Liver (tissue), 3 donors: ENCODE results near the gene MAPK4.

Experiments used
- CTCF ChIP-seq: fragments of 150-350 bp; IDR thresholded peaks from 2 replicates; pipeline ENCODE4 v1.5.1; 2017; ENCODE audit warnings: improper control_type of control experiment, low read depth, low read length; ENCODE audit not compliant: missing input control
- TAF1 ChIP-seq: conservative IDR thresholded peaks from 2 replicates; pipeline ENCODE4 v1.6.1; 2016; ENCODE audit warnings: antibody characterized with exemption, mild to moderate bottlenecking
- TF ChIP-seq, protein P1 (sequence below): IDR thresholded peaks from 2 replicates; pipeline ENCODE4 v1.6.1; 2016; ENCODE audit warnings: antibody characterized with exemption
- donor health status: healthy.
- donor health status: healthy.

GRCh38 chr18:50647792-50648191 lies 87.9 kb downstream of the MAPK4 start:
- TF ChIP-seq, protein P1, sequence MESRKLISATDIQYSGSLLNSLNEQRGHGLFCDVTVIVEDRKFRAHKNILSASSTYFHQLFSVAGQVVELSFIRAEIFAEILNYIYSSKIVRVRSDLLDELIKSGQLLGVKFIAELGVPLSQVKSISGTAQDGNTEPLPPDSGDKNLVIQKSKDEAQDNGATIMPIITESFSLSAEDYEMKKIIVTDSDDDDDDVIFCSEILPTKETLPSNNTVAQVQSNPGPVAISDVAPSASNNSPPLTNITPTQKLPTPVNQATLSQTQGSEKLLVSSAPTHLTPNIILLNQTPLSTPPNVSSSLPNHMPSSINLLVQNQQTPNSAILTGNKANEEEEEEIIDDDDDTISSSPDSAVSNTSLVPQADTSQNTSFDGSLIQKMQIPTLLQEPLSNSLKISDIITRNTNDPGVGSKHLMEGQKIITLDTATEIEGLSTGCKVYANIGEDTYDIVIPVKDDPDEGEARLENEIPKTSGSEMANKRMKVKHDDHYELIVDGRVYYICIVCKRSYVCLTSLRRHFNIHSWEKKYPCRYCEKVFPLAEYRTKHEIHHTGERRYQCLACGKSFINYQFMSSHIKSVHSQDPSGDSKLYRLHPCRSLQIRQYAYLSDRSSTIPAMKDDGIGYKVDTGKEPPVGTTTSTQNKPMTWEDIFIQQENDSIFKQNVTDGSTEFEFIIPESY = no peak
- TF ChIP-seq CTCF (no peak), TAF1 (no peak)
